ENCODE data around the gene XRCC6. TPM values are rescaled to one million over a fixed set of nuclear protein-coding genes. Genes with fewer than 3 reads are reported as not detected.

The XRCC6 gene
- total RNA-seq, 1 donor from 2014 or later = 546 TPM

DNA sequence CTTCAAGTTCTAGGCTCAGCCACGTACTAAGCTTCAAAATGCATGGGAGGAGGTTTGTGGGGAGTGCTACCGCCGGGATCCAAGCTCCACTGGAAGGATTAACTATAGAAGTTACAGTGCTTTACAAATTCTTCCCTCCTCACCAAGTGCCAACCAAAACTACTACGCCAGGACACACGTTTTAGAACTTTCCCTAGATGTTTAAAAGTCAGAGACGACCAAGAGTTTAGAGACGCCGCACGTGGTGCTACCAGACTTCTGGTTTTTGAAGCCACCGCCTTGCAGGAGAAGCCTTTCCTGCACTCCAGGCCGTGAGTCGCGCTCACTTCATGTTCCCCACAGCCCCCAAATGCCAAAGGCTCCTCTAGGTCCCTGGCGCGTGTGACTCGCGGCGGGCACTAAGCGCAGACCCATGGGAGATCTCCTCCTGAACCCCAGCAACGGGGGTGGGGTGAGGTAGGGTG, 66.8 kb downstream of the XRCC6 start:
- no peaks in the 10 kb centered on the region for H3K9me3 Mint-ChIP-seq
- Histone ChIP-seq H3K79me2 (ENCODE audit: low read depth) (peaks cover 55% of the 10 kb centered on the region), H3K4me2 (peak overlapping the region; percentile 95)

GRCh38 chr22:41688365-41689211, 67.5 kb downstream of the XRCC6 start, which contains the start of gene SNU13:
SNU13 (minus strand) TSS chr22:41688867; CDS start chr22:41688796, 71 bp downstream.
- peaks cover 6% of the 10 kb centered on the region for H3K4me1 ChIP-seq
- DNase-seq (ENCODE audit: low spot score) = peak; percentile 93

More for the DNA sequence above, 66.8 kb downstream of the XRCC6 start:
- peaks cover 4% of the 10 kb centered on the region for H3K27me3 Mint-ChIP-seq (ENCODE audit: insufficient read depth, low read depth)
- TF ChIP-seq EZH2phosphoT487 (IDR thresholded peaks at IDR 0.05) (no peak), CTCF (IDR thresholded peaks at IDR 0.05) (no peak)
- peak overlapping the region; percentile 82 for H3K27ac Mint-ChIP-seq
- H3K4me1 Mint-ChIP-seq = peaks cover 18% of the 10 kb centered on the region
- Histone ChIP-seq H3F3A (ENCODE audit: low read depth) (peaks cover 29% of the 10 kb centered on the region), H3K9ac (peak overlapping the region; percentile 63), H3K4me3 (peak overlapping the region; percentile 84), H3K9me3 (ENCODE audit: low read depth) (no peaks in the 10 kb centered on the region), H3K27me3 (no peaks in the 10 kb centered on the region), H3K36me3 (no peaks in the 10 kb centered on the region), H3K4me1 (peaks cover 6% of the 10 kb centered on the region), H4K20me1 (ENCODE audit: low read depth) (peaks cover 12% of the 10 kb centered on the region), H2AFZ (replicated peaks) (peak overlapping the region; percentile 18), H3K27ac (no peak overlapping the region)
- H3K36me3 Mint-ChIP-seq = no peaks in the 10 kb centered on the region
- peak overlapping the region; percentile 98 for H3K4me3 Mint-ChIP-seq
- peak; percentile 54 for DNase-seq (ENCODE audit: low spot score)

DNA sequence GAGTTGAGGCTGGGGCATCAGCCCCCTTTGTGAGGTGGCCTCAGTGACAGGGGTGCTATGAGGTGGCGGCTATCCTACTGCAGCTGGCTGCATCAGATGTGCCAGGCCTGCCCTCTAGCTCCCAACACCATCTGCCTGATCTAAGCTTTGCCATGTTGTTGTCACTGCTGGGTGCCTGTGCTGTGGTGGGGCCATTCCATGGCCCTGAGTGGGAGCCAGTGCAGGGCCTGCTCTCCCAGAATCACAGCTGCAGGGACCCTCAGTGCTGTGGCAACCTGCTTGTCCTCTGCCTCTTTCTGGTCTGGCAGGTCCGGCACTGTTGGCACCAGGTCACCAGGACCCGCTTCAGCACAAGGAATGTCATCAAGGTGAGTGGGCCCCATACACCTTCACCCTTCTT, 69.4 kb downstream of the XRCC6 start:
- Histone ChIP-seq H3K27me3 (no peaks in the 10 kb centered on the region), H3K27ac (no peak overlapping the region), H4K20me1 (ENCODE audit: low read depth) (peaks cover 12% of the 10 kb centered on the region), H3K4me3 (no peak overlapping the region), H3F3A (ENCODE audit: low read depth) (peaks cover 22% of the 10 kb centered on the region), H3K4me1 (peaks cover 6% of the 10 kb centered on the region), H2AFZ (replicated peaks) (no peak overlapping the region), H3K9me3 (ENCODE audit: low read depth) (no peaks in the 10 kb centered on the region), H3K79me2 (ENCODE audit: low read depth) (peaks cover 30% of the 10 kb centered on the region), H3K4me2 (no peak overlapping the region), H3K9ac (no peak overlapping the region), H3K36me3 (no peaks in the 10 kb centered on the region)
- Mint-ChIP-seq H3K4me3 (peak overlapping the region; percentile 73), H3K4me1 (peaks cover 18% of the 10 kb centered on the region), H3K9me3 (no peaks in the 10 kb centered on the region), H3K36me3 (no peaks in the 10 kb centered on the region), H3K27ac (no peak overlapping the region), H3K27me3 (ENCODE audit: insufficient read depth, low read depth) (peaks cover 4% of the 10 kb centered on the region)
- TF ChIP-seq EZH2phosphoT487 (IDR thresholded peaks at IDR 0.05) (no peak), EZH2 (IDR thresholded peaks at IDR 0.05) (no peak), CTCF (IDR thresholded peaks at IDR 0.05) (no peak)
- no peak for DNase-seq (ENCODE audit: low spot score)

More at GRCh38 chr22:41688365-41689211, 67.5 kb downstream of the XRCC6 start, which contains the start of gene SNU13:
- no peak for TF ChIP-seq CTCF (IDR thresholded peaks at IDR 0.05)
- no peak for TF ChIP-seq EZH2phosphoT487 (IDR thresholded peaks at IDR 0.05)
- TF ChIP-seq EZH2 (IDR thresholded peaks at IDR 0.05) = peak; percentile 21
- Mint-ChIP-seq H3K27ac (peak within 1 kb of the TSS; percentile 100), H3K4me1 (peaks cover 18% of the 10 kb centered on the region), H3K9me3 (no peaks in the 10 kb centered on the region), H3K27me3 (ENCODE audit: insufficient read depth, low read depth) (peaks cover 4% of the 10 kb centered on the region), H3K4me3 (peak within 1 kb of the TSS; percentile 98), H3K36me3 (no peaks in the 10 kb centered on the region)
- H3K9me3 ChIP-seq (ENCODE audit: low read depth) = no peaks in the 10 kb centered on the region
- H3K4me2 ChIP-seq = peak within 1 kb of the TSS; percentile 95
- peak within 1 kb of the TSS; percentile 32 for H3K27ac ChIP-seq
- H3K27me3 ChIP-seq = no peaks in the 10 kb centered on the region
- peaks cover 49% of the 10 kb centered on the region for H3K79me2 ChIP-seq (ENCODE audit: low read depth)
- H4K20me1 ChIP-seq (ENCODE audit: low read depth) = peaks cover 12% of the 10 kb centered on the region
- H3K4me3 ChIP-seq = peak within 1 kb of the TSS; percentile 84
- H3K9ac ChIP-seq = peak within 1 kb of the TSS; percentile 63
- H3F3A ChIP-seq (ENCODE audit: low read depth) = peaks cover 28% of the 10 kb centered on the region
- peak within 1 kb of the TSS; percentile 89 for H2AFZ ChIP-seq (replicated peaks)
- no peaks in the 10 kb centered on the region for H3K36me3 ChIP-seq
